ENCODE data around the gene RNASE3.
"Not testable (repeated sequence)": the region's sequence is repeated elsewhere in the genome, so short reads cannot be mapped to it uniquely, and the experiment has no call there.

RNASE3 gene

DNA sequence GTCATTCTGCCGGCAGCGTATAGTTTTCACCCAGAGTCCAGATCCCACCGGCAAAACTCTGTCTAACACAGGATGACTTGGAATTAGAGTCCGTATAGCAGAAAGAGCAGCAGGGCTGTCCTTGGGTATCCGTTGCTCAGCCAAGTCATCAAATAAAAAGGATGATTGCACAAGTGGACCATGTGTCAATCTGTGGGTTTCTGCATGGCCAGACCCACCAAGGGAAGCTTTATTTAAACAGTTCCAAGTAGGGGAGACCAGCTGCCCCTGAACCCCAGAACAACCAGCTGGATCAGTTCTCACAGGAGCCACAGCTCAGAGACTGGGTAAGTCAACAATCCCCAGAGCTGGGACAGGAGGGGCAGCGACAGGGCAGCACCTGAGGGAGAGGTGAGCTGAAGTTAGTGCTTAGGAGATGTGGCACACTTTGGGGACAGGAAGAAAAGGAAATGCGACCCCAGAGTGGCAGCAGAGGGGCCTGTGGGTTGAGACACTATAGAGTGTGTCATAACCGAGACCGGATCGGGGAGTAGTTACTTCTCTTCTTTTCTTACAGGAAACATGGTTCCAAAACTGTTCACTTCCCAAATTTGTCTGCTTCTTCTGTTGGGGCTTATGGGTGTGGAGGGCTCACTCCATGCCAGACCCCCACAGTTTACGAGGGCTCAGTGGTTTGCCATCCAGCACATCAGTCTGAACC is at the start of gene RNASE3:
RNASE3 (plus strand) TSS at position 260 of the 700 bp plus-strand sequence; CDS start at position 562, 302 bp downstream.
- TF ChIP-seq, protein P1, sequence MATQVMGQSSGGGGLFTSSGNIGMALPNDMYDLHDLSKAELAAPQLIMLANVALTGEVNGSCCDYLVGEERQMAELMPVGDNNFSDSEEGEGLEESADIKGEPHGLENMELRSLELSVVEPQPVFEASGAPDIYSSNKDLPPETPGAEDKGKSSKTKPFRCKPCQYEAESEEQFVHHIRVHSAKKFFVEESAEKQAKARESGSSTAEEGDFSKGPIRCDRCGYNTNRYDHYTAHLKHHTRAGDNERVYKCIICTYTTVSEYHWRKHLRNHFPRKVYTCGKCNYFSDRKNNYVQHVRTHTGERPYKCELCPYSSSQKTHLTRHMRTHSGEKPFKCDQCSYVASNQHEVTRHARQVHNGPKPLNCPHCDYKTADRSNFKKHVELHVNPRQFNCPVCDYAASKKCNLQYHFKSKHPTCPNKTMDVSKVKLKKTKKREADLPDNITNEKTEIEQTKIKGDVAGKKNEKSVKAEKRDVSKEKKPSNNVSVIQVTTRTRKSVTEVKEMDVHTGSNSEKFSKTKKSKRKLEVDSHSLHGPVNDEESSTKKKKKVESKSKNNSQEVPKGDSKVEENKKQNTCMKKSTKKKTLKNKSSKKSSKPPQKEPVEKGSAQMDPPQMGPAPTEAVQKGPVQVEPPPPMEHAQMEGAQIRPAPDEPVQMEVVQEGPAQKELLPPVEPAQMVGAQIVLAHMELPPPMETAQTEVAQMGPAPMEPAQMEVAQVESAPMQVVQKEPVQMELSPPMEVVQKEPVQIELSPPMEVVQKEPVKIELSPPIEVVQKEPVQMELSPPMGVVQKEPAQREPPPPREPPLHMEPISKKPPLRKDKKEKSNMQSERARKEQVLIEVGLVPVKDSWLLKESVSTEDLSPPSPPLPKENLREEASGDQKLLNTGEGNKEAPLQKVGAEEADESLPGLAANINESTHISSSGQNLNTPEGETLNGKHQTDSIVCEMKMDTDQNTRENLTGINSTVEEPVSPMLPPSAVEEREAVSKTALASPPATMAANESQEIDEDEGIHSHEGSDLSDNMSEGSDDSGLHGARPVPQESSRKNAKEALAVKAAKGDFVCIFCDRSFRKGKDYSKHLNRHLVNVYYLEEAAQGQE (IDR thresholded peaks at IDR 0.05; ENCODE audit: low read depth), result not testable (repeated sequence)
- TF ChIP-seq, protein P2, sequence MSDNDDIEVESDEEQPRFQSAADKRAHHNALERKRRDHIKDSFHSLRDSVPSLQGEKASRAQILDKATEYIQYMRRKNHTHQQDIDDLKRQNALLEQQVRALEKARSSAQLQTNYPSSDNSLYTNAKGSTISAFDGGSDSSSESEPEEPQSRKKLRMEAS (IDR thresholded peaks at IDR 0.05), result not testable (repeated sequence)
- TF ChIP-seq CREB1 (IDR thresholded peaks at IDR 0.05; ENCODE audit: low read depth), result not testable (repeated sequence)

- TF ChIP-seq TAF1 (IDR thresholded peaks at IDR 0.05; ENCODE audit: low read depth), result no peak
- no peak for TF ChIP-seq TCF12 (IDR thresholded peaks at IDR 0.05; ENCODE audit: low read depth)
- no peak for TF ChIP-seq EP300 (IDR thresholded peaks at IDR 0.05; ENCODE audit: borderline replicate concordance)
- TF ChIP-seq, protein P1 (IDR thresholded peaks at IDR 0.05; ENCODE audit: low read depth), result no peak
- no peak for TF ChIP-seq FOXM1 (IDR thresholded peaks at IDR 0.05; ENCODE audit: borderline replicate concordance, low read depth)
- no peak for TF ChIP-seq CEBPB (IDR thresholded peaks at IDR 0.05)
- TF ChIP-seq NFIC (IDR thresholded peaks at IDR 0.05), result no peak
- TF ChIP-seq ZBTB7A (IDR thresholded peaks at IDR 0.05; ENCODE audit: low read depth), result no peak
- no peak for TF ChIP-seq EGR1 (IDR thresholded peaks at IDR 0.05)
- no peak for TF ChIP-seq TEAD4 (IDR thresholded peaks at IDR 0.05)
- TF ChIP-seq USF1 (IDR thresholded peaks at IDR 0.05), result no peak
- TF ChIP-seq, protein P2 (IDR thresholded peaks at IDR 0.05), result no peak
- TF ChIP-seq YY1 (IDR thresholded peaks at IDR 0.05; ENCODE audit: low read depth), result no peak
- no peak for TF ChIP-seq CREB1 (IDR thresholded peaks at IDR 0.05; ENCODE audit: low read depth)
- TF ChIP-seq RAD21 (IDR thresholded peaks at IDR 0.05; ENCODE audit: low read depth), result no peak
Measured at GRCh38 chr14:20846560-20846959, 44.6 kb upstream of the RNASE3 start.

- TF ChIP-seq, protein P2 (IDR thresholded peaks at IDR 0.05), result no peak
- no peak for TF ChIP-seq EGR1 (IDR thresholded peaks at IDR 0.05)
- no peak for TF ChIP-seq TEAD4 (IDR thresholded peaks at IDR 0.05)
- TF ChIP-seq TCF12 (IDR thresholded peaks at IDR 0.05; ENCODE audit: low read depth), result no peak
- TF ChIP-seq NFIC (IDR thresholded peaks at IDR 0.05), result no peak
- TF ChIP-seq RAD21 (IDR thresholded peaks at IDR 0.05; ENCODE audit: low read depth), result no peak
Measured at GRCh38 chr14:20848316-20848954, 42.8 kb upstream of the RNASE3 start.

GRCh38 chr14:20848955-20849570 is 42.1 kb upstream of the RNASE3 start:
- TF ChIP-seq TCF12 (IDR thresholded peaks at IDR 0.05; ENCODE audit: low read depth) (no peak), RAD21 (IDR thresholded peaks at IDR 0.05; ENCODE audit: low read depth) (no peak), YY1 (IDR thresholded peaks at IDR 0.05; ENCODE audit: low read depth) (no peak), USF1 (IDR thresholded peaks at IDR 0.05) (no peak), NFIC (IDR thresholded peaks at IDR 0.05) (no peak), TEAD4 (IDR thresholded peaks at IDR 0.05) (no peak), ZBTB7A (IDR thresholded peaks at IDR 0.05; ENCODE audit: low read depth) (no peak), TAF1 (IDR thresholded peaks at IDR 0.05; ENCODE audit: low read depth) (no peak), CREB1 (IDR thresholded peaks at IDR 0.05; ENCODE audit: low read depth) (no peak), EP300 (IDR thresholded peaks at IDR 0.05; ENCODE audit: borderline replicate concordance) (no peak), CEBPB (IDR thresholded peaks at IDR 0.05) (no peak), EGR1 (IDR thresholded peaks at IDR 0.05) (no peak), FOXM1 (IDR thresholded peaks at IDR 0.05; ENCODE audit: borderline replicate concordance, low read depth) (no peak)
- TF ChIP-seq, protein P2 (IDR thresholded peaks at IDR 0.05), result no peak
- TF ChIP-seq, protein P1 (IDR thresholded peaks at IDR 0.05; ENCODE audit: low read depth), result no peak

Measured in Ishikawa (cell line).